ENCODE measurements around the gene DOCK7. TPM values are rescaled to one million over a fixed set of nuclear protein-coding genes. Genes with fewer than 3 reads are reported as not detected.
A peak's percentile ranks its signal among the peaks of the same experiment; 100 is the strongest.

DOCK7 gene
- total and polyA plus RNA-seq, 2 of the 13 experiments (the other 11 are each of a cell fraction or from before 2014, with no cell fraction given) = 45.7 to 67.2 TPM

DNA sequence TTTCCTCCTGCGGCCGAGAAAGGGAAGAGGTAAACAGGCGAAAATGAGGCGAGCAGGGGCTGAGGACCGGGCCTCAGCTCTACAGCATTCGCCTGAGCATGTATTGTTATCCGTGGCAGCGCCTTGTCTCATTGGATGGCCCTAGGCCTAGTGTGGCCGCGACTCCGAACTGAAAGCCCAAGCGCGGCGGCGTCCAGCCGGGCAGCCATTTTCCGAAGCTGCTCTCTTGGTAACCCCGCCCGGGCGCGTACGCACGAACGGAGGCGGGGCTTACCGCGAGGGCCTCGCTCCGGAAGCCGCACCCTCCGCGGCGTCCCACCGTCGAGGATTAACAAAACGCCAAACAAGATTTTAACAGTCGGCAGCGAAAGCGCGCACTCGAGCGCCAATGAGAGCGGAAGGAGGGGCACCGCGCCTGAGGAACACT, 252.1 kb downstream of the DOCK7 start (continued):
- TF ChIP-seq SP140L (CRISPR knock-in tag; IDR thresholded peaks at IDR 0.05; ENCODE audit: borderline replicate concordance) (no peak), BHLHE40 (IDR thresholded peaks at IDR 0.05; ENCODE audit: low read length) (no peak), ZNF790 (CRISPR knock-in tag; IDR thresholded peaks at IDR 0.05; ENCODE audit: borderline replicate concordance) (no peak), ZNF724P (CRISPR knock-in tag; IDR thresholded peaks at IDR 0.05; ENCODE audit: borderline replicate concordance) (no peak), MEIS2 (CRISPR knock-in tag; IDR thresholded peaks at IDR 0.05) (peak; percentile 75), ZNF614 (CRISPR knock-in tag; IDR thresholded peaks at IDR 0.05; ENCODE audit: borderline replicate concordance) (no peak), EHMT2 (IDR thresholded peaks at IDR 0.05; ENCODE audit: borderline replicate concordance, low read depth, low read length) (no peak), ZMYM3 (CRISPR knock-in tag; IDR thresholded peaks at IDR 0.05) (no peak; the same call in 1 of the 2 replicates), ATF7 (IDR thresholded peaks at IDR 0.05) (no peak), ATF7 (CRISPR knock-in tag; IDR thresholded peaks at IDR 0.05) (no peak), ZNF382 (CRISPR knock-in tag; IDR thresholded peaks at IDR 0.05; ENCODE audit: borderline replicate concordance) (no peak), NR2C2 (CRISPR knock-in tag; IDR thresholded peaks at IDR 0.05; ENCODE audit: borderline replicate concordance) (no peak; the same call in 1 of the 2 replicates), FOSL2 (CRISPR knock-in tag; IDR thresholded peaks at IDR 0.05) (peak; percentile 42), ATM (IDR thresholded peaks at IDR 0.05; ENCODE audit: borderline replicate concordance) (no peak), GLI4 (CRISPR knock-in tag; IDR thresholded peaks at IDR 0.05; ENCODE audit: borderline replicate concordance) (no peak), ZNF850 (CRISPR knock-in tag; conservative IDR thresholded peaks at IDR 0.05) (no peak), ARNTL (CRISPR knock-in tag; IDR thresholded peaks at IDR 0.05) (no peak), GTF3A (CRISPR knock-in tag; conservative IDR thresholded peaks at IDR 0.05) (no peak)
- TF ChIP-seq, protein P1, sequence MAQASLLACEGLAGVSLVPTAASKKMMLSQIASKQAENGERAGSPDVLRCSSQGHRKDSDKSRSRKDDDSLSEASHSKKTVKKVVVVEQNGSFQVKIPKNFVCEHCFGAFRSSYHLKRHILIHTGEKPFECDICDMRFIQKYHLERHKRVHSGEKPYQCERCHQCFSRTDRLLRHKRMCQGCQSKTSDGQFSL (CRISPR knock-in tag; IDR thresholded peaks at IDR 0.05) = no peak
- TF ChIP-seq, protein P2, sequence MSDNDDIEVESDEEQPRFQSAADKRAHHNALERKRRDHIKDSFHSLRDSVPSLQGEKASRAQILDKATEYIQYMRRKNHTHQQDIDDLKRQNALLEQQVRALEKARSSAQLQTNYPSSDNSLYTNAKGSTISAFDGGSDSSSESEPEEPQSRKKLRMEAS (IDR thresholded peaks at IDR 0.05) = no peak
- TF ChIP-seq, protein P3, sequence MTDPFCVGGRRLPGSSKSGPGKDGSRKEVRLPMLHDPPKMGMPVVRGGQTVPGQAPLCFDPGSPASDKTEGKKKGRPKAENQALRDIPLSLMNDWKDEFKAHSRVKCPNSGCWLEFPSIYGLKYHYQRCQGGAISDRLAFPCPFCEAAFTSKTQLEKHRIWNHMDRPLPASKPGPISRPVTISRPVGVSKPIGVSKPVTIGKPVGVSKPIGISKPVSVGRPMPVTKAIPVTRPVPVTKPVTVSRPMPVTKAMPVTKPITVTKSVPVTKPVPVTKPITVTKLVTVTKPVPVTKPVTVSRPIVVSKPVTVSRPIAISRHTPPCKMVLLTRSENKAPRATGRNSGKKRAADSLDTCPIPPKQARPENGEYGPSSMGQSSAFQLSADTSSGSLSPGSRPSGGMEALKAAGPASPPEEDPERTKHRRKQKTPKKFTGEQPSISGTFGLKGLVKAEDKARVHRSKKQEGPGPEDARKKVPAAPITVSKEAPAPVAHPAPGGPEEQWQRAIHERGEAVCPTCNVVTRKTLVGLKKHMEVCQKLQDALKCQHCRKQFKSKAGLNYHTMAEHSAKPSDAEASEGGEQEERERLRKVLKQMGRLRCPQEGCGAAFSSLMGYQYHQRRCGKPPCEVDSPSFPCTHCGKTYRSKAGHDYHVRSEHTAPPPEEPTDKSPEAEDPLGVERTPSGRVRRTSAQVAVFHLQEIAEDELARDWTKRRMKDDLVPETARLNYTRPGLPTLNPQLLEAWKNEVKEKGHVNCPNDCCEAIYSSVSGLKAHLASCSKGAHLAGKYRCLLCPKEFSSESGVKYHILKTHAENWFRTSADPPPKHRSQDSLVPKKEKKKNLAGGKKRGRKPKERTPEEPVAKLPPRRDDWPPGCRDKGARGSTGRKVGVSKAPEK (CRISPR knock-in tag; IDR thresholded peaks at IDR 0.05; ENCODE audit: borderline replicate concordance) = no peak

All from HepG2 (cell line).